ENCODE data around the gene IL1F10. TPM values are rescaled to one million over a fixed set of nuclear protein-coding genes. Genes with fewer than 3 reads are reported as not detected.

The IL1F10 gene
- total RNA-seq, 2 donors from 2014 or later = not detected

- H3K9me3 ChIP-seq = no peaks in the 10 kb centered on the region
- no peaks in the 10 kb centered on the region for H3K36me3 ChIP-seq
- peak; percentile 22 for DNase-seq (ENCODE audit: low spot score)
- H3K4me1 ChIP-seq (replicated peaks) = peaks cover 3% of the 10 kb centered on the region
- no peak overlapping the region for H3K4me3 ChIP-seq
- H3K27ac ChIP-seq = no peak overlapping the region
- intact Hi-C loops (cut with DNase I) = no loop called here
- H3K27me3 ChIP-seq (replicated peaks; ENCODE audit: insufficient read depth) = no peaks in the 10 kb centered on the region
- WGBS = 49% methylated on average over 9 of the region's 9 CpGs
- TF ChIP-seq POLR2A (IDR thresholded peaks at IDR 0.05) (no peak), POLR2AphosphoS5 (IDR thresholded peaks at IDR 0.05) (no peak), CTCF (IDR thresholded peaks at IDR 0.05) (peak in 2 of 4 experiments; percentile 56 to 66)
Observed at GRCh38 chr2:113080134-113080533, 12.4 kb downstream of the IL1F10 start.

- no peaks in the 10 kb centered on the region for H3K9me3 ChIP-seq
- intact Hi-C loops (cut with DNase I) = no loop called here
- peaks cover 3% of the 10 kb centered on the region for H3K4me1 ChIP-seq (replicated peaks)
- no peak for DNase-seq (ENCODE audit: low spot score)
- no peak overlapping the region for H3K4me3 ChIP-seq
- H3K27me3 ChIP-seq (replicated peaks; ENCODE audit: insufficient read depth) = no peaks in the 10 kb centered on the region
- 91% methylated on average over 2 of the region's 2 CpGs for WGBS
- TF ChIP-seq POLR2A (IDR thresholded peaks at IDR 0.05) (no peak), POLR2AphosphoS5 (IDR thresholded peaks at IDR 0.05) (no peak), CTCF (IDR thresholded peaks at IDR 0.05) (no peak)
- H3K27ac ChIP-seq = no peak overlapping the region
- H3K36me3 ChIP-seq = no peaks in the 10 kb centered on the region
Observed at GRCh38 chr2:113081488-113082210, 13.9 kb downstream of the IL1F10 start.

DNA sequence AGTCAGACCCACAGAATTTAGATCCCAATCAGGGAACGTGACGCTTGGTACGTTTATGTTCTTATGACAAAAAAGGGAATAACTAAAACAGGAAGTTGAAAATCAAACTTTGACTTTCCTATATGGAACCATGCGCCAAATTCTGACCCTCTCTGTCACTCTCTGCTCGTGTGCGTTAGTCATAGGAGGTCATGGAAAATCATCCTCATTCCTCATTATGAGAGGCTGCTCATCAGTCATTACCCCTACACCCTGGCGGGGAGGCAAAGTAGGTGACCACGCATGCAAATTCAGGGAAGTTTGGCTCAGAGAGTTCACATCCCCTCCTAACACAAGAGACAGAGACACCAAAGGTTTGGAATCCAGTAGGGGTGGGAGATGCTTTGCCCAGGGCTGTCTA, 15.5 kb downstream of the IL1F10 start:
- intact Hi-C loops (cut with DNase I) = no loop called here
- DNase-seq (ENCODE audit: low spot score) = no peak
- H3K36me3 ChIP-seq = no peaks in the 10 kb centered on the region
- TF ChIP-seq POLR2A (IDR thresholded peaks at IDR 0.05) = no peak
- TF ChIP-seq POLR2AphosphoS5 (IDR thresholded peaks at IDR 0.05) = no peak
- TF ChIP-seq CTCF (IDR thresholded peaks at IDR 0.05) = no peak
- no peaks in the 10 kb centered on the region for H3K27me3 ChIP-seq (replicated peaks; ENCODE audit: insufficient read depth)
- H3K27ac ChIP-seq = no peak overlapping the region
- no peak overlapping the region for H3K4me3 ChIP-seq
- WGBS = 85% methylated on average over 8 of the region's 8 CpGs
- peaks cover 3% of the 10 kb centered on the region for H3K4me1 ChIP-seq (replicated peaks)
- H3K9me3 ChIP-seq = no peaks in the 10 kb centered on the region

GRCh38 chr2:113084249-113085000, 16.7 kb downstream of the IL1F10 start:
- no peak for DNase-seq (ENCODE audit: low spot score)
- Histone ChIP-seq H3K27me3 (replicated peaks; ENCODE audit: insufficient read depth) (no peaks in the 10 kb centered on the region), H3K9me3 (no peaks in the 10 kb centered on the region), H3K27ac (no peak overlapping the region), H3K36me3 (no peaks in the 10 kb centered on the region), H3K4me3 (no peak overlapping the region), H3K4me1 (replicated peaks) (peaks cover 3% of the 10 kb centered on the region)
- TF ChIP-seq CTCF (IDR thresholded peaks at IDR 0.05) (peak in 3 of 4 experiments; percentile 31 to 65 (median 55)), POLR2AphosphoS5 (IDR thresholded peaks at IDR 0.05) (peak; percentile 5), POLR2A (IDR thresholded peaks at IDR 0.05) (no peak)
- 52% methylated on average over 5 of the region's 5 CpGs for WGBS
- intact Hi-C loops (cut with DNase I) = no loop called here
